Nephron (organoid): Measurements from ENCODE around the gene URI1.

Experiments used
- H3K27ac Mint-ChIP-seq, 3 experiments: 2 replicates each; pipeline ENCODE4 v1.8.0; 2020; ENCODE audit warnings: mixed read lengths in 3 of 3, mild to moderate bottlenecking in 2 of 3, moderate library complexity in 1 of 3
- H3K27me3 Mint-ChIP-seq: 2 replicates; pipeline ENCODE4 v1.8.0; 2021; ENCODE audit warnings: low read depth, mild to moderate bottlenecking, moderate library complexity, mixed read lengths
- H3K36me3 Mint-ChIP-seq: 2 replicates; pipeline ENCODE4 v1.8.0; 2020; ENCODE audit warnings: low read depth, mixed read lengths
- H3K4me1 Mint-ChIP-seq: 2 replicates; pipeline ENCODE4 v1.8.0; 2020; ENCODE audit warnings: mixed read lengths
- H3K4me3 Mint-ChIP-seq, 3 experiments: 2 replicates each; pipeline ENCODE4 v1.8.0; 2020; ENCODE audit warnings: mild to moderate bottlenecking in 3 of 3, mixed read lengths in 3 of 3, moderate library complexity in 2 of 3
- H3K9me3 Mint-ChIP-seq: 2 replicates; pipeline ENCODE4 v1.8.0; 2020; ENCODE audit warnings: mixed read lengths
- TF ChIP-seq, protein P1 (sequence below), 3 experiments: fragments of 200-600 bp; sonication (generic); IDR thresholded peaks; one replicate each; pipeline ENCODE4 v1.5.0; 2021; ENCODE audit warnings: antibody characterized with exemption in 3 of 3; ENCODE audit not compliant: unreplicated experiment in 3 of 3

The URI1 gene

DNA sequence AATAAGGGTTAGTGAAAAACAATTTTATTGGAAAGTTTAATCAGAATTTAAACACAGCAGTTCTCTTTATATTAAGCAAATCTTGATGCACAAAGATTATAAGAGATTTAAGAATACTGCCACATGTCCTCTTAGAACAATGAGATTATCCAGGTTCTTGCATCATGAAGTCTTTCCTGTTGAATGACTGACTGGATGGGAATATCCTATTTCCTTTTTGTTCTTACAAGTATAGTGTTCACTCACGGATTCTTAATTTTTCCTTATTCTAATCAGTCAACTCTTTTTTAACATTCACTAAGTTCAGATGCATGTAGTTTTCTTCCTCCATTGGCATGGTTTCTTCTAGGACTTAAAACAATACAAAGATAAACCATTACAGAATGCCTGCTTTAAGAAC, 10.1 kb downstream of the URI1 start:
- Mint-ChIP-seq H3K27me3 (no peaks in the 10 kb centered on the region), H3K9me3 (peaks cover 15% of the 10 kb centered on the region), H3K4me3 (no peak overlapping the region), H3K36me3 (peaks cover 56% of the 10 kb centered on the region), H3K27ac (no peak overlapping the region), H3K4me1 (peaks cover 8% of the 10 kb centered on the region)
- TF ChIP-seq, protein P1, sequence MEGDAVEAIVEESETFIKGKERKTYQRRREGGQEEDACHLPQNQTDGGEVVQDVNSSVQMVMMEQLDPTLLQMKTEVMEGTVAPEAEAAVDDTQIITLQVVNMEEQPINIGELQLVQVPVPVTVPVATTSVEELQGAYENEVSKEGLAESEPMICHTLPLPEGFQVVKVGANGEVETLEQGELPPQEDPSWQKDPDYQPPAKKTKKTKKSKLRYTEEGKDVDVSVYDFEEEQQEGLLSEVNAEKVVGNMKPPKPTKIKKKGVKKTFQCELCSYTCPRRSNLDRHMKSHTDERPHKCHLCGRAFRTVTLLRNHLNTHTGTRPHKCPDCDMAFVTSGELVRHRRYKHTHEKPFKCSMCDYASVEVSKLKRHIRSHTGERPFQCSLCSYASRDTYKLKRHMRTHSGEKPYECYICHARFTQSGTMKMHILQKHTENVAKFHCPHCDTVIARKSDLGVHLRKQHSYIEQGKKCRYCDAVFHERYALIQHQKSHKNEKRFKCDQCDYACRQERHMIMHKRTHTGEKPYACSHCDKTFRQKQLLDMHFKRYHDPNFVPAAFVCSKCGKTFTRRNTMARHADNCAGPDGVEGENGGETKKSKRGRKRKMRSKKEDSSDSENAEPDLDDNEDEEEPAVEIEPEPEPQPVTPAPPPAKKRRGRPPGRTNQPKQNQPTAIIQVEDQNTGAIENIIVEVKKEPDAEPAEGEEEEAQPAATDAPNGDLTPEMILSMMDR (IDR thresholded peaks at IDR 0.05; ENCODE audit: unreplicated experiment in 3 of 3), result no peak

DNA sequence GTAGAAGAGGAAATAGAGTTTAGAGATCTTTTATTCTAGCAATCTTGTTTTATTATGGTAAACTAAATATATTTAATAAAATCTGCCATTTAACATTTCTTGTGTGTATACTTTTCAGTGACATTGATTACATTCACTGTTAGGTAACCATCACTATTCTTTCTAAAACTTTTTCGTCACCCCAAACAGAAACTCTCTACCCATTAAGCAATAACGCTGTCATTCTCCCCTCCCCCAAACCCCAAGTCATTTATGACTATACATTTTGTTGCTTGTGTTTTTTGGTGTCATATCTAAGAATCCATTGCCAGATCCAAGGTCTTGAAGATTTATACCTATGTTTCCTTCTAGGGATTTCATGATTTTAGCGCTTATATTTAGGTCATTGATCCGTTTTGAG, 10.6 kb downstream of the URI1 start:
- Mint-ChIP-seq H3K4me3 (no peak overlapping the region), H3K36me3 (peaks cover 58% of the 10 kb centered on the region), H3K9me3 (peaks cover 15% of the 10 kb centered on the region), H3K4me1 (peaks cover 6% of the 10 kb centered on the region), H3K27ac (no peak overlapping the region), H3K27me3 (no peaks in the 10 kb centered on the region)
- TF ChIP-seq, protein P1 (IDR thresholded peaks at IDR 0.05; ENCODE audit: unreplicated experiment in 3 of 3), result no peak

DNA sequence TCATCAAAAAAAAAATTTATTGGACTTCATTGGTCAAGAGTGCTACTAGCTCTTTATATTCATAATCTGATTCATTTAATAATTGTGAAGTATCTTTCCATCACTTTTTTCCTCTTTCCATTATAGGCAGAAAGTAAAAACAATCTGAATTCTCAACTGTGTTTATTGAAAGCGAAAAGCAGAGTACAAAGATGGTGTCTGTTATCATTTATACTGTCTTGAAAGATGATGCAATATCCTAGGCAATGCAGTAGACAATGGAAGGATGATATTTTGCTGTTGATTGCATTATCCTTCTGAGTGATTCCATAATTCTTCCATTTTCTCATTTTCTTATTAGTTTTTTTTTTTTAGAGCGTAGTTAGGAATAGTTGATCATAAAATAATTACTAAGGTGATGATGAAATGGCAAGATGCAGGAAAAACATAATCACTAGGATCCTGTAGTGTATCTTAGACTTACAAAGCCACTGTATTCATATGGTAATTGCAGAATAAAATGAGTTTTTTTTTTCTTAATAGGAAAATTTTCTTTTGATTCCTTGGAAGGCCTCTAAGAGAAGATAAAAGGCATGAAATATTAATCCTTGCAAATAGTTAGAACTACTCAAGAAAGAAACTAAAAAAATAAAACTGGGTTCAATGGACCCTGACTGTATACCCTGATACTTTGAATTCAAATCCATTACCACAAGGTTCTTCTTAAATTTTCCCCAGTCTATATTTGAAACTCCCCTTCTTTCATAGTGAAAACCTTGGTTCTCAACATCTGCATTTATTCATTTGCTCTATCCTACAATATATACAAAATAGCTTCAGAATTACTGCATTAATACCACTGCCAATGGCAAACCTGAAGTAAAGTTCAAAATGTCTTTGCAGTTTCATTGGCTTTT, 11.6 kb downstream of the URI1 start:
- no peak overlapping the region for H3K27ac Mint-ChIP-seq
- H3K36me3 Mint-ChIP-seq, result peaks cover 48% of the 10 kb centered on the region
- H3K9me3 Mint-ChIP-seq, result peaks cover 10% of the 10 kb centered on the region
- no peak overlapping the region for H3K4me3 Mint-ChIP-seq
- TF ChIP-seq, protein P1 (IDR thresholded peaks at IDR 0.05; ENCODE audit: unreplicated experiment in 3 of 3), result no peak
- H3K4me1 Mint-ChIP-seq, result no peaks in the 10 kb centered on the region
- no peaks in the 10 kb centered on the region for H3K27me3 Mint-ChIP-seq

DNA sequence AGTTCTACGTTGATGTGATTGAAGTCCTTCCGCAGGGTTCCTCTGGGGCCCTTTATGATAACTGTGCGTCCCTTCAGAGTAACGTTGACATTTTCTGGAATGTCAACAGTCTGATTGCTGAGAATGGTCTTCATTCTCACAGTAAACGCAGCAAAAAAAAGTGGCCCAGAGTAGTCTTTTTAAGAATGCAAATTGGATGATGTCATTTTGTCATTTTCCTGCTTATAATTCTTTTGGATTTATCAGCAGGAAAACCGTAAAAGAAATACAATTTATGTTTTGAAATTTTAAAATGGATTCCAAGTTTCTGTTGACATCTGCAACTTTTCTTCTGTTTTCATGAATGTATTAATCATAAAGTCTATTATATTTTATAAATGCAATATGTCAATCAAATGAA, 14.8 kb downstream of the URI1 start:
- Mint-ChIP-seq H3K9me3 (peaks cover 11% of the 10 kb centered on the region), H3K27ac (no peak overlapping the region), H3K27me3 (no peaks in the 10 kb centered on the region)

DNA sequence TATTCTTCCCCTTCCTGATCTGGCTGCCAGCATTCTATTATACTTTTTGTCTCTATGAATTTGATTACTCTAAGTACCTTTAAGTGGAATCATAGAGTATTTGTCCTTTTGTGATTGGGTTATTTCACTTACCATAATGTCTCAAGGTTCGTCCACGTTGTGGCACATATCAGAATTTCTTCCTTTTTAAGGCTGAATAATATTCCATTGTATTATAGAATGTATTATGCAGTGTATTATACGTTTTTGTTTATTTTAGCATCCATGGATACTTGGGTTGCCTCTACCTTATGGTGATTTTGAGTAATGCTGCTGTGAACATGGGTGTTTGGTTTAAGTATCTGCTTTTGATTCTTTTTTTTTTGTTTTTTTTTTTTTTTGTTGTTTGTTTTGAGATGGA, 19.3 kb downstream of the URI1 start:
- H3K4me1 Mint-ChIP-seq, result peaks cover 28% of the 10 kb centered on the region
- peaks cover 25% of the 10 kb centered on the region for H3K36me3 Mint-ChIP-seq
- TF ChIP-seq, protein P1 (IDR thresholded peaks at IDR 0.05; ENCODE audit: unreplicated experiment in 3 of 3), result no peak
- peaks cover 8% of the 10 kb centered on the region for H3K9me3 Mint-ChIP-seq
- no peaks in the 10 kb centered on the region for H3K27me3 Mint-ChIP-seq
- H3K27ac Mint-ChIP-seq, result no peak overlapping the region
- H3K4me3 Mint-ChIP-seq, result no peak overlapping the region

More for the DNA sequence above, 14.8 kb downstream of the URI1 start:
- TF ChIP-seq, protein P1 (IDR thresholded peaks at IDR 0.05; ENCODE audit: unreplicated experiment in 3 of 3), result no peak
- Mint-ChIP-seq H3K4me1 (no peaks in the 10 kb centered on the region), H3K4me3 (no peak overlapping the region), H3K36me3 (peaks cover 44% of the 10 kb centered on the region)

DNA sequence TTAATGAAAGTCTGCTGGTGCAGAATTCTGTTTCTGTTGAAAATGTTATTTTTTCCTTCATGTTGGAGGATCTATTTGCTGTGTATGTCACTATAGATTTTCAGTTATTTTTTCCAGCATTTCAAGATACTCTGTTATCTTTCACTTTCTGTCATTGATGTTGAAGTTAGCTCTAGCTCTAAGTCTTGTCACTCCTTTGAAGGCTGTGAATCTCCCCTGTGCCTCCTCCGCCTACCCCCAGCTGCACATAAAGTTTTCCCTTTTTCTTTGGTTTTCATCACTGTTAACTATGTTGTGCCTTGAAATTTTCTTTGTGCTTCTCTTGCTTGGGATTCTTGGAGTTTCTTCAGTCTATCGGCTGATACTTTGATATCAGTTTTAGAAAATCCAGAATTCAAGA, 20.8 kb downstream of the URI1 start:
- H3K36me3 Mint-ChIP-seq, result peaks cover 14% of the 10 kb centered on the region
- TF ChIP-seq, protein P1 (IDR thresholded peaks at IDR 0.05; ENCODE audit: unreplicated experiment in 3 of 3), result no peak
- H3K9me3 Mint-ChIP-seq, result peaks cover 8% of the 10 kb centered on the region
- H3K27ac Mint-ChIP-seq, result no peak overlapping the region
- H3K4me1 Mint-ChIP-seq, result peaks cover 43% of the 10 kb centered on the region
- no peaks in the 10 kb centered on the region for H3K27me3 Mint-ChIP-seq
- H3K4me3 Mint-ChIP-seq, result no peak overlapping the region
